GM23248 (cell line): ENCODE data around the gene PAK6.

ENCODE experiments used
- EZH2 ChIP-seq: fragments of 200-600 bp; sonication (generic); IDR thresholded peaks from 2 replicates; pipeline ENCODE4 v1.6.1; 2018; ENCODE audit warnings: antibody characterized with exemption, mild to moderate bottlenecking; ENCODE audit not compliant: insufficient read depth, poor library complexity, severe bottlenecking
- EZH2phosphoT487 ChIP-seq: fragments of 200-600 bp; sonication (generic); IDR thresholded peaks from 2 replicates; pipeline ENCODE4 v1.6.1; 2018; ENCODE audit warnings: antibody characterized with exemption, moderate library complexity, mild to moderate bottlenecking, low read depth; ENCODE audit not compliant: insufficient read depth

GRCh38 chr15:40316931-40317330 is 78.1 kb downstream of the PAK6 start:
- TF ChIP-seq EZH2phosphoT487: no peak
- TF ChIP-seq EZH2: no peak
